GDM1 (cell line): ENCODE results near the gene TMEM9B.

Experiments used
- DNase-seq: peaks from one replicate; lab custom pipeline; 2025; lab: John Stamatoyannopoulos, UW

Gene TMEM9B

GRCh38 chr11:8930456-8931175 lies 33.6 kb downstream of the TMEM9B start:
- DNase-seq: no peak

GRCh38 chr11:8928981-8929615 lies 35.1 kb downstream of the TMEM9B start:
- no peak for DNase-seq

GRCh38 chr11:8928205-8928604 lies 36.0 kb downstream of the TMEM9B start:
- no peak for DNase-seq

GRCh38 chr11:8927233-8927632 lies 37.0 kb downstream of the TMEM9B start:
- no peak for DNase-seq

- DNase-seq: no peak
These were observed 38.0 kb downstream of the TMEM9B start for GRCh38 chr11:8926236-8926635.

- DNase-seq: no peak
These were observed 38.5 kb downstream of the TMEM9B start for GRCh38 chr11:8925711-8926110.

- no peak for DNase-seq
These were observed 41.6 kb downstream of the TMEM9B start for GRCh38 chr11:8922691-8923090.

GRCh38 chr11:8917157-8917825 lies 47.0 kb downstream of the TMEM9B start:
- DNase-seq: no peak

- DNase-seq: no peak
These were observed 49.6 kb downstream of the TMEM9B start for GRCh38 chr11:8914661-8915018.

GRCh38 chr11:8913961-8914660 lies 50.1 kb downstream of the TMEM9B start:
- peak; percentile 48 for DNase-seq

- peak; percentile 96 for DNase-seq
These were observed 53.0 kb downstream of the TMEM9B start, which contains the start of gene AKIP1 for GRCh38 chr11:8911029-8911823. Gene AKIP1, plus strand, starts transcription at chr11:8911189. Its CDS starts 261 bp downstream, at chr11:8911450.

- DNase-seq: no peak
These were observed 53.6 kb downstream of the TMEM9B start for GRCh38 chr11:8910649-8911026.

GRCh38 chr11:8908099-8908498 lies 56.1 kb downstream of the TMEM9B start:
- no peak for DNase-seq

GRCh38 chr11:8907116-8907515 lies 57.1 kb downstream of the TMEM9B start:
- no peak for DNase-seq

GRCh38 chr11:8905528-8906165 lies 58.6 kb downstream of the TMEM9B start:
- DNase-seq: no peak

- DNase-seq: no peak
These were observed 65.0 kb downstream of the TMEM9B start for GRCh38 chr11:8899119-8899753.
